Aorta (tissue), 5 donors: ENCODE measurements around the gene NFIC. TPM values are rescaled to one million over a fixed set of nuclear protein-coding genes. Genes with fewer than 3 reads are reported as not detected.

ENCODE experiments used
- ATAC-seq: fragments of 200-7000 bp; cut with Tn5 transposase; one replicate; pipeline ENCODE4 v1.9.1; 2022; ENCODE audit warnings: moderate library complexity; ENCODE audit not compliant: low FRiP score
- DNase-seq, 2 donors: peaks; one replicate each; pipeline ENCODE4 v3.0.0-alpha.2; 2020
- H3K27ac ChIP-seq, 2 donors: one replicate each; pipeline ENCODE4 v1.5.1; 2013; ENCODE audit warnings: low read length in 2 of 2, mild to moderate bottlenecking in 2 of 2, moderate library complexity in 2 of 2, control low read depth in 1 of 2, inconsistent platforms in 1 of 2, low read depth in 1 of 2
- H3K27me3 ChIP-seq, 2 donors: one replicate each; pipeline ENCODE4 v1.6.1; 2013; ENCODE audit warnings: control low read depth in 1 of 2, low read length in 1 of 2, mild to moderate bottlenecking in 1 of 2, moderate library complexity in 1 of 2; ENCODE audit not compliant: insufficient read depth in 2 of 2, control insufficient read depth in 1 of 2
- H3K36me3 ChIP-seq, 2 donors: one replicate each; pipeline ENCODE4 v1.6.1; 2013; ENCODE audit warnings: control low read depth in 1 of 2, low read length in 1 of 2, mild to moderate bottlenecking in 1 of 2; ENCODE audit not compliant: insufficient read depth in 2 of 2, control insufficient read depth in 1 of 2
- H3K4me1 ChIP-seq, 2 donors: one replicate each; pipeline ENCODE4 v1.6.1; 2013; ENCODE audit warnings: low read length in 2 of 2, control low read depth in 1 of 2, mild to moderate bottlenecking in 1 of 2, moderate library complexity in 1 of 2; ENCODE audit not compliant: insufficient read depth in 2 of 2, control insufficient read depth in 1 of 2
- H3K4me3 ChIP-seq, 2 donors: one replicate each; pipeline ENCODE4 v1.5.1; 2013; ENCODE audit warnings: low read length in 2 of 2, control low read depth in 1 of 2, mild to moderate bottlenecking in 1 of 2
- H3K9me3 ChIP-seq: one replicate; pipeline ENCODE4 v1.6.1; 2013; ENCODE audit warnings: mild to moderate bottlenecking, low read length; ENCODE audit not compliant: control insufficient read depth
- WGBS, 2 donors: extraction: QIAGEN DNeasy Blood & Tissue Kit; methylation state at CpG; one replicate each; pipeline ENCODE4 v1.1.7; 2013; 5-methylcytosine and 5-hydroxymethylcytosine counted together
- intact Hi-C, 2 donors: fragments of 100-400 bp; cut with DNase I; formaldehyde crosslinking; loops; one replicate each; pipeline versions ENCODE4 v1.14.2 to v1.15.0; 2022
- polyA plus RNA-seq, 2 donors: library from polyadenylated mRNA; stranded (reverse); fragments of 200-250 nt; gene quantifications; one replicate each; pipeline ENCODE4 v1.2.3, GENCODE V29; 2013
- total RNA-seq, 2 donors: library from RNA; stranded (reverse); fragmentation: NEBNext Ultra II Directional; extraction: Animal tissue kit (Norgen Biotek cat#: 25700); gene quantifications; one replicate each; pipeline ENCODE4 v1.2.1, GENCODE V29; 2021
- donor health status: healthy with polysubstance abuse.
- donor health status: Bipolar disorder and iron deficiency.
- donor health status: DM: no; HTN: no; CAD: no.
- donor health status: DM: no; HTN: no; CAD: no.
- donor health status: DM: yes; HTN: yes; CAD: no.

The NFIC gene
- total and polyA plus RNA-seq, 4 donors, result 37.5 to 188 (median 106) TPM

DNA sequence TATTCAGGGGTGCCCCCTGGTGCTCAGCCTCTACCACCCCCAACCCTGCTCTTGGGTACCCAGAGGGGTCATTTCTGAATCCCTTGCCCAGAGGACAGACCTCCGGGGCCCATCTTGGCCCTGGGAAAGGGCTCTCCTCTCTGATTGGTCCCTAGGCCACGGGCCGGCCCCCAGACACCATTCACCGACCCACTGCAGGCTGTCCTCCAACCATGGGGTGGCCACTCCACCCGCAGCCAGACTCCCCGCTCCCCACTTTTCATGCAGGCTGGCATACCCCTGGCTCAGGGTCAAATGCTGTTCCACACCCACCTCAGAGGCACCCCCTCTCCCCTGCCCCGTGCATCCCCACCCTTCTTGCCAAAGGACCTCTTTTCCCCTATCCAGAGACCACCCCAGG is 99.2 kb downstream of the NFIC start:
- Histone ChIP-seq H3K27me3 (no peaks in the 10 kb centered on the region), H3K9me3 (no peaks in the 10 kb centered on the region), H3K4me1 (no peaks in the 10 kb centered on the region), H3K4me3 (no peak overlapping the region), H3K27ac (peak overlapping the region in 1 of 2 donors; percentile 53), H3K36me3 (no peaks in the 10 kb centered on the region)
- intact Hi-C loops, result loop anchor here in 1 of 2 donors (5.0 kb wide), 1 partner anchor 33 kb away; no protein-coding TSS in a partner anchor
- 28 to 29% methylated on average over 7 of the region's 7 CpGs for WGBS, 2 donors
- DNase-seq (peak; percentile 48 to 74), ATAC-seq (no peak)

- H3K27ac ChIP-seq, result peak overlapping the region in 1 of 2 donors; percentile 46
- ATAC-seq (peak; percentile 60), DNase-seq (peak in 1 of 2 donors; percentile 73)
- intact Hi-C loops, result loop anchor here in 1 of 2 donors (5.0 kb wide), 1 partner anchor 34 kb away; no protein-coding TSS in a partner anchor
- 6 to 9% methylated on average over 9 of the region's 9 CpGs for WGBS, 2 donors
- no peaks in the 10 kb centered on the region for H3K4me1 ChIP-seq
- H3K27me3 ChIP-seq, result no peaks in the 10 kb centered on the region
- no peak overlapping the region for H3K4me3 ChIP-seq
- H3K9me3 ChIP-seq, result no peaks in the 10 kb centered on the region
- no peaks in the 10 kb centered on the region for H3K36me3 ChIP-seq
These were observed 100.3 kb downstream of the NFIC start for GRCh38 chr19:3466635-3467034.

GRCh38 chr19:3467437-3468198 is 101.2 kb downstream of the NFIC start:
- intact Hi-C loops, result loop anchor here in 1 of 2 donors (5.0 kb wide), 1 partner anchor 35 kb away; no protein-coding TSS in a partner anchor
- H3K27me3 ChIP-seq, result no peaks in the 10 kb centered on the region
- no peaks in the 10 kb centered on the region for H3K9me3 ChIP-seq
- no peaks in the 10 kb centered on the region for H3K36me3 ChIP-seq
- ATAC-seq (no peak), DNase-seq (no peak)
- no peaks in the 10 kb centered on the region for H3K4me1 ChIP-seq
- H3K27ac ChIP-seq, result peak overlapping the region in 1 of 2 donors; percentile 53
- WGBS, 2 donors, result 76 to 77% methylated on average over 10 of the region's 10 CpGs
- no peak overlapping the region for H3K4me3 ChIP-seq

DNA sequence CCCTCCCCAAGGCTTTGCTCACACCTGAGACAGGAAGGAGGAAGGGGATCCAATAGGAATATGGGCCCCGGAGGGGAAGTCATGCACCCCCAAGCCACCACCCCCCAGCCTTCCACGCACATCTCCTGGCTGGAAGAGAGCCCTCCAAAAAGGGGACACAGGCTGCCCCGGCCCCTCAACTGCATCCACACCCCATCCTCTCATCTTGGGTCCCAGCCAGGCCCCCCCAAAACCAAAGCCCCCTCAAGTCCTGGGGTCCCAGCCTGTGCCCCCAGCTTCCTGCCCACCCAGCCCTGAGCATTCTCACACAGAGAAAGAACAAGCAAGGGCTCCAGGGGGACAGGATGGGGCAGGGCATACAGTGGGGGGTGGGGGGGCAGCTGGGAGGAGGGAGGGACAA is 101.8 kb downstream of the NFIC start:
- H3K4me1 ChIP-seq, result no peaks in the 10 kb centered on the region
- intact Hi-C loops, result loop anchor here in 1 of 2 donors (5.0 kb wide), 1 partner anchor 36 kb away; no protein-coding TSS in a partner anchor
- WGBS, 2 donors, result 78 to 84% methylated on average over 3 of the region's 3 CpGs
- DNase-seq (no peak), ATAC-seq (no peak)
- H3K4me3 ChIP-seq, result no peak overlapping the region
- no peaks in the 10 kb centered on the region for H3K27me3 ChIP-seq
- H3K9me3 ChIP-seq, result no peaks in the 10 kb centered on the region
- H3K36me3 ChIP-seq, result no peaks in the 10 kb centered on the region
- H3K27ac ChIP-seq, result no peak overlapping the region

- DNase-seq (no peak), ATAC-seq (no peak)
- Histone ChIP-seq H3K4me3 (no peak overlapping the region), H3K9me3 (no peaks in the 10 kb centered on the region), H3K27me3 (no peaks in the 10 kb centered on the region), H3K27ac (no peak overlapping the region), H3K4me1 (no peaks in the 10 kb centered on the region), H3K36me3 (no peaks in the 10 kb centered on the region)
- intact Hi-C loops, result loop anchor here (5.0 kb wide), 2 partner anchors 38 to 143 kb away; no protein-coding TSS in a partner anchor
- WGBS, 2 donors, result 46 to 57% methylated on average over 14 of the region's 14 CpGs
These were observed 103.5 kb downstream of the NFIC start for GRCh38 chr19:3469638-3470499.

- 66% methylated on average over 11 of the region's 11 CpGs for WGBS, 2 donors
- ATAC-seq, result no peak
- intact Hi-C loops, result loop anchor here (5.0 kb wide), 2 partner anchors 38 to 143 kb away; no protein-coding TSS in a partner anchor
- no peak for DNase-seq
- H3K4me1 ChIP-seq, result no peaks in the 10 kb centered on the region
- H3K27ac ChIP-seq, result no peak overlapping the region
- no peaks in the 10 kb centered on the region for H3K9me3 ChIP-seq
- H3K4me3 ChIP-seq, result no peak overlapping the region
- H3K27me3 ChIP-seq, result no peaks in the 10 kb centered on the region
- H3K36me3 ChIP-seq, result no peaks in the 10 kb centered on the region
These were observed 104.2 kb downstream of the NFIC start for GRCh38 chr19:3470500-3471128.

- Histone ChIP-seq H3K4me1 (no peaks in the 10 kb centered on the region), H3K27ac (no peak overlapping the region), H3K9me3 (no peaks in the 10 kb centered on the region)
These were observed 105.7 kb downstream of the NFIC start for GRCh38 chr19:3471954-3472655.

DNA sequence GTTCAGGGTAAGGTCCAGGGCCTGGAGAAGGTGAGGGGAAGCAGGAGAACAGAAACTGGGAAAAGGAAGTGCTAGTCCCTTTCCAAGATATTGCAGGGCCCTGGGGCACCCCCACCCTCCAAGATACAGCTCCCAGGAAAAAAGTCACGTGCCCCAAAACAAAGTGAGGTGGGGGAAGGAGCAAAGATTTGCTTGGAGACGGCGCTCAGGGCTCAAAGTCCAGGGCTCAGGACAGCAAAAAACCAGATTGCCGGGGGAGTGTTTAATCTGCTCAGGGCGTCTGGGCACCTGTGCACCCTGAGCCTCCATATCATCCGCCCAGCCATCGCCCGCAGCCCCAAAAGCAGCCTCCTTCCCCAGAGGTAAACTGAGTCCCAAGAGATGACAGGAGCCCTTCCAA is 107.6 kb downstream of the NFIC start:
- ATAC-seq, result no peak
- intact Hi-C loops, result loop anchor here (5.0 kb wide), 2 partner anchors 42 to 147 kb away; no protein-coding TSS in a partner anchor

More at GRCh38 chr19:3471954-3472655, 105.7 kb downstream of the NFIC start:
- intact Hi-C loops, result loop anchor here (2.0 to 5.0 kb wide), 3 partner anchors 40 to 145 kb away; no protein-coding TSS in a partner anchor
- no peaks in the 10 kb centered on the region for H3K36me3 ChIP-seq
- DNase-seq (peak; percentile 63 to 88), ATAC-seq (peak; percentile 74)
- no peaks in the 10 kb centered on the region for H3K27me3 ChIP-seq
- no peak overlapping the region for H3K4me3 ChIP-seq
- 17% methylated on average over 24 of the region's 24 CpGs for WGBS, 2 donors

More for the DNA sequence above, 107.6 kb downstream of the NFIC start:
- no peak for DNase-seq
- WGBS, 2 donors, result 78 to 83% methylated on average over 8 of the region's 8 CpGs
- Histone ChIP-seq H3K27ac (no peak overlapping the region), H3K9me3 (no peaks in the 10 kb centered on the region), H3K4me1 (no peaks in the 10 kb centered on the region), H3K4me3 (no peak overlapping the region), H3K36me3 (no peaks in the 10 kb centered on the region), H3K27me3 (no peaks in the 10 kb centered on the region)
